Panc1 (cell line): ENCODE data around the gene TEX13D. TPM values are rescaled to one million over a fixed set of nuclear protein-coding genes. Genes with fewer than 3 reads are reported as not detected.

Experiments used
- ATAC-seq: fragments of 200-7000 bp; cut with Tn5 transposase; 2 replicates; pipeline ENCODE4 v1.9.1; 2020; ENCODE audit warnings: mild to moderate bottlenecking, moderate library complexity
- BruUV-seq: library from RNA; stranded (reverse); fragments of 400-500 nt; replicated peaks from 2 replicates; lab custom pipeline; 2021; lab: Mats Ljungman, UMichigan
- CTCF ChIA-PET: fragments of 300-600 bp; sonication (Branson Sonifier 250); formaldehyde crosslinking; loops from one replicate; lab custom pipeline; 2022; ENCODE audit warnings: antibody characterized with exemption; lab: Charles Lee
- POLR2A ChIA-PET: fragments of 300-600 bp; sonication (Branson Sonifier 250); formaldehyde crosslinking; loops from one replicate; lab custom pipeline; 2022; ENCODE audit warnings: antibody characterized with exemption; lab: Charles Lee
- DNase-seq: peaks from one replicate; pipeline ENCODE4 v3.0.0-alpha.2; 2010; ENCODE audit warnings: low read depth, low spot score
- H3K27ac ChIP-seq: 2 replicates; pipeline ENCODE4 v1.5.1; 2011; ENCODE audit warnings: mild to moderate bottlenecking, low read length, inconsistent platforms
- H3K27me3 ChIP-seq: fragments of 200-500 bp; sonication (Bioruptor generic); 2 replicates; pipeline ENCODE4 v1.6.0; 2014; ENCODE audit warnings: low read length, inconsistent platforms; ENCODE audit not compliant: control insufficient read depth, insufficient read depth
- H3K36me3 ChIP-seq: fragments of 200-500 bp; sonication (Bioruptor generic); 2 replicates; pipeline ENCODE4 v1.5.1; 2014; ENCODE audit warnings: inconsistent platforms, mild to moderate bottlenecking, low read length, moderate library complexity; ENCODE audit not compliant: control insufficient read depth, insufficient read depth
- H3K4me1 ChIP-seq: 2 replicates; pipeline ENCODE4 v1.5.1; 2011; ENCODE audit warnings: inconsistent platforms, mild to moderate bottlenecking, low read length, moderate library complexity; ENCODE audit not compliant: control insufficient read depth, insufficient read depth
- H3K4me3 ChIP-seq, 2 experiments: 2 replicates each; pipeline ENCODE4 v1.5.1; 2011 to 2012; ENCODE audit warnings: low read depth in 2 of 2, low read length in 2 of 2, mild to moderate bottlenecking in 2 of 2, inconsistent platforms in 1 of 2, moderate library complexity in 1 of 2
- H3K9me3 ChIP-seq: fragments of 200-500 bp; sonication (Bioruptor generic); 2 replicates; pipeline ENCODE4 v1.5.1; 2014; ENCODE audit warnings: low read depth, mild to moderate bottlenecking, inconsistent platforms, low read length, moderate library complexity; ENCODE audit not compliant: control insufficient read depth, insufficient read depth
- CTCF ChIP-seq: fragments of 450-650 bp; IDR thresholded peaks from 2 replicates; pipeline ENCODE4 v1.5.1; 2017; ENCODE audit warnings: mild to moderate bottlenecking
- POLR2AphosphoS5 ChIP-seq: IDR thresholded peaks from 2 replicates; pipeline ENCODE4 v1.6.1; 2012; ENCODE audit warnings: mild to moderate bottlenecking, low read depth, low read length, moderate library complexity
- REST ChIP-seq, 2 experiments: IDR thresholded peaks; 2 replicates each; pipeline ENCODE4 v1.6.1; 2011 to 2012; ENCODE audit warnings: low read depth in 2 of 2, control low read depth in 1 of 2, low read length in 1 of 2, mild to moderate bottlenecking in 1 of 2, moderate library complexity in 1 of 2; ENCODE audit not compliant: insufficient read depth in 1 of 2
- SIN3A ChIP-seq: IDR thresholded peaks from 2 replicates; pipeline ENCODE4 v1.6.1; 2012; ENCODE audit warnings: low read depth, mild to moderate bottlenecking, low read length, moderate library complexity, borderline replicate concordance; ENCODE audit not compliant: insufficient read depth
- TCF7L2 ChIP-seq: IDR thresholded peaks from 2 replicates; pipeline ENCODE4 v1.6.1; 2011; ENCODE audit warnings: mild to moderate bottlenecking, low read depth, low read length, inconsistent platforms
- in situ Hi-C: cut with HindIII; loops from 2 replicates; pipeline ENCODE4 v1.10.0; 2016; ENCODE audit warnings: low sequenced_read_pairs, low pct_unique_long_range_greater_than_20kb
- intact Hi-C: fragments of 100-400 bp; cut with micrococcal nuclease; formaldehyde crosslinking; loops from one replicate; pipeline ENCODE4 v1.10.0; 2022; ENCODE audit not compliant: unreplicated experiment
- total RNA-seq: library from RNA; stranded (reverse); gene quantifications from one replicate; pipeline ENCODE4 v1.2.1, GENCODE V29; 2021; ENCODE audit not compliant: unreplicated experiment

Gene TEX13D
- total RNA-seq, 1 experiment from 2014 or later, result not detected

GRCh38 chrX:124348885-124349453 is 16.5 kb downstream of the TEX13D start:
- H3K27ac ChIP-seq, result no peak overlapping the region
- no peaks in the 10 kb centered on the region for H3K9me3 ChIP-seq
- intact Hi-C loops, result no loop called here
- in situ Hi-C loops, result no loop called here
- H3K36me3 ChIP-seq, result no peaks in the 10 kb centered on the region
- H3K4me3 ChIP-seq, result no peak overlapping the region
- ChIA-PET CTCF (no interaction called here), POLR2A (no interaction called here)
- TF ChIP-seq POLR2AphosphoS5, result no peak
- no peak for TF ChIP-seq SIN3A
- no peak for TF ChIP-seq REST (IDR thresholded peaks at IDR 0.05; ENCODE audit: insufficient read depth in 1 of 2, low read depth in 2 of 2, low read length in 1 of 2)
- no peak for TF ChIP-seq TCF7L2
- no peak for TF ChIP-seq CTCF
- ATAC-seq (no peak), DNase-seq (no peak)
- no peaks in the 10 kb centered on the region for H3K4me1 ChIP-seq
- BruUV-seq, result no TSS peak
- H3K27me3 ChIP-seq, result no peaks in the 10 kb centered on the region

- no peaks in the 10 kb centered on the region for H3K27me3 ChIP-seq
- no peaks in the 10 kb centered on the region for H3K4me1 ChIP-seq
- no peak overlapping the region for H3K27ac ChIP-seq
- POLR2A ChIA-PET, result no interaction called here
- no peak for ATAC-seq
- H3K36me3 ChIP-seq, result no peaks in the 10 kb centered on the region
- no peaks in the 10 kb centered on the region for H3K9me3 ChIP-seq
- no peak for DNase-seq
- TF ChIP-seq POLR2AphosphoS5, result no peak
- TF ChIP-seq TCF7L2, result no peak
- no peak for TF ChIP-seq REST (IDR thresholded peaks at IDR 0.05; ENCODE audit: insufficient read depth in 1 of 2, low read depth in 2 of 2, low read length in 1 of 2)
- no peak for TF ChIP-seq CTCF
- no peak for TF ChIP-seq SIN3A
- intact Hi-C loops, result no loop called here
- CTCF ChIA-PET, result no interaction called here
- in situ Hi-C loops, result no loop called here
- no TSS peak for BruUV-seq
- no peak overlapping the region for H3K4me3 ChIP-seq
Measured at GRCh38 chrX:124354648-124355047, 22.2 kb downstream of the TEX13D start.
